PFSK-1 (cell line): Measurements from ENCODE around the gene TBCA.

ENCODE experiments used
- FOXP2 ChIP-seq: optimal IDR thresholded peaks from 2 replicates; pipeline ENCODE3; 2011; ENCODE audit warnings: borderline replicate concordance, control low read depth, inconsistent platforms; ENCODE audit not compliant: insufficient read depth; ENCODE audit errors: extremely low read length, extremely low read depth
- POLR2AphosphoS5 ChIP-seq: IDR thresholded peaks from 2 replicates; pipeline ENCODE4 v1.6.1; 2012; ENCODE audit warnings: low read depth, mild to moderate bottlenecking, control low read depth, low read length, moderate library complexity
- SIN3A ChIP-seq: IDR thresholded peaks from 2 replicates; pipeline ENCODE4 v1.6.1; 2012; ENCODE audit warnings: mild to moderate bottlenecking, low read length, moderate library complexity, borderline replicate concordance; ENCODE audit not compliant: insufficient read depth
- TAF1 ChIP-seq: IDR thresholded peaks from 2 replicates; pipeline ENCODE4 v1.6.1; 2012; ENCODE audit warnings: low read length, control low read depth, borderline replicate concordance; ENCODE audit not compliant: insufficient read depth
- TF ChIP-seq, protein P1 (sequence below), 2 experiments: IDR thresholded peaks; 2 replicates each; pipeline versions ENCODE4 v1.6.1 to v1.8.0; 2011 to 2012; ENCODE audit warnings: low read depth in 2 of 2, low read length in 2 of 2, control low read depth in 1 of 2, inconsistent platforms in 1 of 2, mild to moderate bottlenecking in 1 of 2, moderate library complexity in 1 of 2; ENCODE audit not compliant: insufficient read depth in 1 of 2

Gene TBCA

DNA sequence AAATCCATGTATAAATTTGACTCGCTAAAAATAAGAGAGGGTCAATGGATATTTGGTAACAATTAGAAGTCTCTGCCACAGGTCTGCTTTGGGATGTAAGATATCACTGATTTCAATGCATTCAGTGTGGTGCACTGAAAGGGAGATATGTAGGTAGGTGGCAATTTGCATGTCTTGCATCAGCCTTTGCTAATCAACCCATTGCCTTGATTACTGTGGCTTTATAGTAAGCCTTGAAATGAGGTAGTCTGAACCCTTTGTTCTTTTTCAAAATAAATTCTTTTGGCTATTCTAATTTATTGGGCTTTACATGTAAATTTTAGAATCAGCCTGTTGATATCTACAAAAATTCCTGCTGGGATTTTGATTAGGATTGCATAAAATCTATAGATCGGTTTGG lies 15.8 kb upstream of the TBCA start:
- TF ChIP-seq SIN3A: no peak
- TF ChIP-seq, protein P1, sequence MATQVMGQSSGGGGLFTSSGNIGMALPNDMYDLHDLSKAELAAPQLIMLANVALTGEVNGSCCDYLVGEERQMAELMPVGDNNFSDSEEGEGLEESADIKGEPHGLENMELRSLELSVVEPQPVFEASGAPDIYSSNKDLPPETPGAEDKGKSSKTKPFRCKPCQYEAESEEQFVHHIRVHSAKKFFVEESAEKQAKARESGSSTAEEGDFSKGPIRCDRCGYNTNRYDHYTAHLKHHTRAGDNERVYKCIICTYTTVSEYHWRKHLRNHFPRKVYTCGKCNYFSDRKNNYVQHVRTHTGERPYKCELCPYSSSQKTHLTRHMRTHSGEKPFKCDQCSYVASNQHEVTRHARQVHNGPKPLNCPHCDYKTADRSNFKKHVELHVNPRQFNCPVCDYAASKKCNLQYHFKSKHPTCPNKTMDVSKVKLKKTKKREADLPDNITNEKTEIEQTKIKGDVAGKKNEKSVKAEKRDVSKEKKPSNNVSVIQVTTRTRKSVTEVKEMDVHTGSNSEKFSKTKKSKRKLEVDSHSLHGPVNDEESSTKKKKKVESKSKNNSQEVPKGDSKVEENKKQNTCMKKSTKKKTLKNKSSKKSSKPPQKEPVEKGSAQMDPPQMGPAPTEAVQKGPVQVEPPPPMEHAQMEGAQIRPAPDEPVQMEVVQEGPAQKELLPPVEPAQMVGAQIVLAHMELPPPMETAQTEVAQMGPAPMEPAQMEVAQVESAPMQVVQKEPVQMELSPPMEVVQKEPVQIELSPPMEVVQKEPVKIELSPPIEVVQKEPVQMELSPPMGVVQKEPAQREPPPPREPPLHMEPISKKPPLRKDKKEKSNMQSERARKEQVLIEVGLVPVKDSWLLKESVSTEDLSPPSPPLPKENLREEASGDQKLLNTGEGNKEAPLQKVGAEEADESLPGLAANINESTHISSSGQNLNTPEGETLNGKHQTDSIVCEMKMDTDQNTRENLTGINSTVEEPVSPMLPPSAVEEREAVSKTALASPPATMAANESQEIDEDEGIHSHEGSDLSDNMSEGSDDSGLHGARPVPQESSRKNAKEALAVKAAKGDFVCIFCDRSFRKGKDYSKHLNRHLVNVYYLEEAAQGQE (IDR thresholded peaks at IDR 0.05; ENCODE audit: insufficient read depth in 1 of 2, low read depth in 2 of 2, low read length in 2 of 2): no peak
- TF ChIP-seq POLR2AphosphoS5: no peak
- no peak for TF ChIP-seq FOXP2
- no peak for TF ChIP-seq TAF1

DNA sequence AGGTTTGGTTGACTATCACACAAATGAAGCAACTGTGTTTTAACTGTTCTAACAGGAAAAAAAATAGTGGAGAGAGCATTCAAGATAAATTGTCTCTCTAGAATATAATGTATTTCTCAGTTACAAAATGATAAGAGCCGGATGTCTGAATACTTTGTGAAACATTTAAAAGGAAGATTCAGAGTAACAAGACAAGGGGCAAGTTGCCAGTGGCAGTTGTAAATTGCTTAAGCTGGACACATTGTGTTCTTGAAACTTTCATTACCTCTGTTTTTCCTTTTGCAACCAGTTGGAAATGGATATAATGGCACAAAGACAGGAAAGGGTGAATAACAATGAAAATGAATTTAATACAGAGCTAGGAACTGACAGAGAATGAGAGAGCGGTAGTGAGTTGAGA lies 15.2 kb upstream of the TBCA start:
- TF ChIP-seq SIN3A (no peak), FOXP2 (no peak), TAF1 (no peak), POLR2AphosphoS5 (no peak)
- TF ChIP-seq, protein P1 (IDR thresholded peaks at IDR 0.05; ENCODE audit: insufficient read depth in 1 of 2, low read depth in 2 of 2, low read length in 2 of 2): no peak

DNA sequence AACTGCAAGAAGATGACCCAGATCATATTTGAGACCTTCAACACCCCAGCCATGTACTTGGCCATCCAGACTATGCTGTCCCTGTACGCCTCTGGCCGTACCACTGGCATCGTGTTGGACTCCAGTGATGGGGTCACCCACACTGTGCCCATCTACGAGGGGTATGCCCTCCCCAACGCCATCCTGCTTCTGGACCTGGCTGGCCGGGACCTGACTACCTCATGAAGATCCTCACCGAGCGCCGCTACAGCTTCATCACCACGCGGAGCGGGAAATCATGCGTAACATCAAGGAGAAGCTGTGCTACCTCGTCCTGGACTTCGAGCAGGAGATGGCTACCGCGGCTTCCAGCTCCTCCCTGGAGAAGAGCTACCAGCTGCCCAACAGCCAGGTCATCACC lies 9.1 kb upstream of the TBCA start:
- TF ChIP-seq POLR2AphosphoS5 (no peak), TAF1 (no peak)

DNA sequence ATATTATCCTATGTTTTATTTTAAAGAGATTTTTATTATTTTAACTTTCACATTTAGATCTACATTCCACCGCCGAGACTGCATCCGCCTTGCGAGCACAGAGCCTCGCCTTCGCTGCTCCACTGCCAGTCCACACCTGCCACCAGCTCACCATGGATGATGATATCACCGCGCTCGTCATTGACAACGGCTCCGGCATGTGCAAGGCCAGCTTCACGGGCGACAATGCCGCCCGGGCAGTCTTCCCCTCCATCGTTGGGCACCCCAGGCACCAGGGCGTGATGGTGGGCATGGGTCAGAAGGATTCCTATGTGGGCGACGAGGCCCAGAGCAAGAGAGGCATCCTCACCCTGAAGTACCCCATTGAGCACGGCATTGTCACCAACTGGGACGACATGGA lies 8.6 kb upstream of the TBCA start:
- TF ChIP-seq, protein P1 (IDR thresholded peaks at IDR 0.05; ENCODE audit: insufficient read depth in 1 of 2, low read depth in 2 of 2, low read length in 2 of 2): no peak
- TF ChIP-seq TAF1 (no peak), FOXP2 (no peak), SIN3A (no peak), POLR2AphosphoS5 (no peak)

DNA sequence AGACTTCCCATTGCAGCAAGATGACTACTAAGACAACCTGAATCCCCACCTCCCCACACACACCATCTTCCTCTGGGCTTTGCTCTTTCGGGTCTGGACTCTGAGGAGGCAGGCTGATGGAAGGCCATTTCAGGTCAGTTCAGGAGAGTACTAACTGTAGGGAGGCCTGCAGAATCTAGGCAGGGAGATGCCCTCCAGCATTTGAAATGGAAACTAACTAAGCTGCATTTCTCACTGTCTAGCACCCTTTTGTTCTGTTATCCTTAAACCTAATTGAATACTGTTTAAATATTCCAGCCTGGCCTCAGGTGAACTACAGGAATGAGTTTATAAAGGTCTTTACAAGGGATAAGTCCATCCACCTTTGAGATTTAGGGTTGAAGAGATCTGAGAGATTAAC lies 4.9 kb upstream of the TBCA start:
- no peak for TF ChIP-seq POLR2AphosphoS5
- TF ChIP-seq, protein P1 (IDR thresholded peaks at IDR 0.05; ENCODE audit: insufficient read depth in 1 of 2, low read depth in 2 of 2, low read length in 2 of 2): no peak
- no peak for TF ChIP-seq SIN3A
- TF ChIP-seq FOXP2: no peak
- no peak for TF ChIP-seq TAF1
